Measurements from ENCODE around the gene GRM1. TPM values are rescaled to one million over a fixed set of nuclear protein-coding genes. Genes with fewer than 3 reads are reported as not detected.

GRM1 gene
- polyA plus RNA-seq, 1 experiment = 0.02 TPM

DNA sequence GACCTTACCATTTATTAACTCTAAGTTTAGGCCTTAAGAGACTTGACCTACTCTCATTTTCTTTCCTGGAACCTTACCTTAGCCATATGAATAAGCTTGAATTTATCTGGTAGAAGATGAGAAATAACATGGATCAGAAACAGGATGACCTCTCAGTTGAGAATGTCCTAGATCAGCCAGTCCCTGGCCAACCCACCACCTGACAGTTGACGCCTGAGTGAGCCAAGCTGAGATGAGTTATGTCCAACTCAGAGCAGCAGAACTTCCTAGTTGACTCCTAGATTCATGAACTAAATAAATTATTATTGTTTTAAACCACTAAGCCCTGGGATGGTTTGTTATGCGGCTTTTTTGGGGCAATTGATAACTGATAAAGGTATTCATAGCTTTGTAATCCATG, 281.8 kb downstream of the GRM1 start:
- DNase-seq (ENCODE audit: low read depth) = no peak
- H3K27me3 ChIP-seq (ENCODE audit: control insufficient read depth, insufficient read depth, low read length) = no peaks in the 10 kb centered on the region
- CTCF ChIA-PET = interaction anchor here (0.7 kb wide), 1 partner anchor 34 kb away, joined by 3 read pairs; no protein-coding TSS in a partner anchor
- POLR2A ChIA-PET = no interaction called here
- no peaks in the 10 kb centered on the region for H3K36me3 ChIP-seq (ENCODE audit: control insufficient read depth, insufficient read depth, low read length)
- H3K4me3 ChIP-seq (ENCODE audit: low read depth, low read length) = no peak overlapping the region
- TF ChIP-seq, protein P1, sequence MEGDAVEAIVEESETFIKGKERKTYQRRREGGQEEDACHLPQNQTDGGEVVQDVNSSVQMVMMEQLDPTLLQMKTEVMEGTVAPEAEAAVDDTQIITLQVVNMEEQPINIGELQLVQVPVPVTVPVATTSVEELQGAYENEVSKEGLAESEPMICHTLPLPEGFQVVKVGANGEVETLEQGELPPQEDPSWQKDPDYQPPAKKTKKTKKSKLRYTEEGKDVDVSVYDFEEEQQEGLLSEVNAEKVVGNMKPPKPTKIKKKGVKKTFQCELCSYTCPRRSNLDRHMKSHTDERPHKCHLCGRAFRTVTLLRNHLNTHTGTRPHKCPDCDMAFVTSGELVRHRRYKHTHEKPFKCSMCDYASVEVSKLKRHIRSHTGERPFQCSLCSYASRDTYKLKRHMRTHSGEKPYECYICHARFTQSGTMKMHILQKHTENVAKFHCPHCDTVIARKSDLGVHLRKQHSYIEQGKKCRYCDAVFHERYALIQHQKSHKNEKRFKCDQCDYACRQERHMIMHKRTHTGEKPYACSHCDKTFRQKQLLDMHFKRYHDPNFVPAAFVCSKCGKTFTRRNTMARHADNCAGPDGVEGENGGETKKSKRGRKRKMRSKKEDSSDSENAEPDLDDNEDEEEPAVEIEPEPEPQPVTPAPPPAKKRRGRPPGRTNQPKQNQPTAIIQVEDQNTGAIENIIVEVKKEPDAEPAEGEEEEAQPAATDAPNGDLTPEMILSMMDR (IDR thresholded peaks at IDR 0.05; ENCODE audit: insufficient read depth, low read depth, low read length) = no peak

DNA sequence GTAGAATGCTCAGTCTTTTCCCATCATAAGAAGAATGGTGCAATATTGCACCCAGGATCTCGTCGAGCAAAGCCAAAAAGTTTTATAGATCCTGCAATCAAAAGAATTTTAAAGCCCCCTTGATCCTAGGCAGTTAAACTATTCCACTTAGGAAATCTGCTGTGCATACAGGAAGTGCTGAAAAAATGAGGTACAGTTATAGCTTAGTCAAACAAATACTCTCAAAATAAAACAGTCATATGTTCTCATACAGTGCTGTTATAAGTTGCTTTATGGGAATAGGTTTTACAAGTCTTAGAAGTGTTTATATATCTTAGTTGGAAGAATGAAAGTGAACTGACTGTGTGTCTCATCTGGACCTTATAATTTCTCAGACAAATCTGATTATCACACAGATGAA, 282.2 kb downstream of the GRM1 start:
- ChIA-PET POLR2A (no interaction called here), CTCF (interaction anchor here (0.7 kb wide), 1 partner anchor 34 kb away, joined by 3 read pairs; no protein-coding TSS in a partner anchor)
- Histone ChIP-seq H3K4me3 (ENCODE audit: low read depth, low read length) (no peak overlapping the region), H3K36me3 (ENCODE audit: control insufficient read depth, insufficient read depth, low read length) (no peaks in the 10 kb centered on the region), H3K27me3 (ENCODE audit: control insufficient read depth, insufficient read depth, low read length) (no peaks in the 10 kb centered on the region)
- TF ChIP-seq, protein P1 (IDR thresholded peaks at IDR 0.05; ENCODE audit: insufficient read depth, low read depth, low read length) = no peak
- DNase-seq (ENCODE audit: low read depth) = no peak

DNA sequence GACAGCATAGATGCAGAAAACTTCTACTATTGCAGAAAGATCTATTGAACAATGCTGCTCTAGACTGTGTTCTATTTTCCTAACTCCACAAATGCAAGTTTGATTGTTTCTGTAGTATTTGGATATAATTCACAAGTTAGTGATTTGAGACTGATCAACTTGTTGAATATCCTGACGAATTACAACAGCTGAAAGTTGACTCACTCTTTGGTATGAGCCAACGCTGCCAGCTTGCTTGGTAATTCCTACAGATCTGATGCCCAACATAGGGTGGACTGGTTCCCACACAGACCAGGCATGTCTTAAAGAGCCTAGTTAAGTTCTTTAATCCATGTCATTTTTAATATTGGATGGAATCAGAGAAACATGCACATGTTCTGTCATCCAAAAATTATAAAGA, 283.7 kb downstream of the GRM1 start:
- H3K36me3 ChIP-seq (ENCODE audit: control insufficient read depth, insufficient read depth, low read length) = no peaks in the 10 kb centered on the region
- ChIA-PET CTCF (no interaction called here), POLR2A (no interaction called here)
- H3K27me3 ChIP-seq (ENCODE audit: control insufficient read depth, insufficient read depth, low read length) = no peaks in the 10 kb centered on the region
- TF ChIP-seq, protein P1 (IDR thresholded peaks at IDR 0.05; ENCODE audit: insufficient read depth, low read depth, low read length) = no peak
- no peak overlapping the region for H3K4me3 ChIP-seq (ENCODE audit: low read depth, low read length)
- no peak for DNase-seq (ENCODE audit: low read depth)

GRCh38 chr6:146315381-146316174, 286.7 kb downstream of the GRM1 start:
- Histone ChIP-seq H3K4me3 (ENCODE audit: low read depth, low read length) (no peak overlapping the region), H3K36me3 (ENCODE audit: control insufficient read depth, insufficient read depth, low read length) (no peaks in the 10 kb centered on the region), H3K27me3 (ENCODE audit: control insufficient read depth, insufficient read depth, low read length) (no peaks in the 10 kb centered on the region)
- TF ChIP-seq, protein P1 (IDR thresholded peaks at IDR 0.05; ENCODE audit: insufficient read depth, low read depth, low read length) = no peak
- ChIA-PET POLR2A (no interaction called here), CTCF (no interaction called here)
- DNase-seq (ENCODE audit: low read depth) = no peak

DNA sequence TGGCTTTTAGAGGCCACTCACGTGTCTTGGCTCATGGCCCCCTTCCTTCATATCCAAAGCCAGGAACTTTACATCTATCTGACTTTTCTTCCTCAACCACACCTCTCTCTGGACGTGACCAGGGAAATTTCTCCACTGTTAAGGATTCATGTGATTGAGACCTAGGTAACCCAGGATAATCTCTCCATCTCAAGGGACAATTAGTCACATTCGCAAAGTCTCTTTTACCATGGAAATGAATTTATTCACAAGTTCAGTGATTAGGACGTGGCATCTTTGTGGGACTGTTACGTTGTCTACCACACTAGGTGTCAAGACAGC, 287.3 kb downstream of the GRM1 start:
- ChIA-PET CTCF (no interaction called here), POLR2A (no interaction called here)
- TF ChIP-seq, protein P1 (IDR thresholded peaks at IDR 0.05; ENCODE audit: insufficient read depth, low read depth, low read length) = no peak
- no peak overlapping the region for H3K4me3 ChIP-seq (ENCODE audit: low read depth, low read length)
- no peaks in the 10 kb centered on the region for H3K36me3 ChIP-seq (ENCODE audit: control insufficient read depth, insufficient read depth, low read length)
- DNase-seq (ENCODE audit: low read depth) = no peak
- no peaks in the 10 kb centered on the region for H3K27me3 ChIP-seq (ENCODE audit: control insufficient read depth, insufficient read depth, low read length)

Data from BJ (cell line).